Stomach smooth muscle (tissue), 2 donors: ENCODE measurements around the gene PSMA5.
A peak's percentile ranks its signal among the peaks of the same experiment; 100 is the strongest.
"Not testable (repeated sequence)": the region's sequence is repeated elsewhere in the genome, so short reads cannot be mapped to it uniquely, and the experiment has no call there.

Source experiments
- H3K27ac ChIP-seq: one replicate; pipeline ENCODE4 v1.7.0; 2013; ENCODE audit warnings: mild to moderate bottlenecking, low read length, inconsistent platforms
- H3K27me3 ChIP-seq, 2 donors: one replicate each; pipeline ENCODE4 v1.7.0; 2013; ENCODE audit warnings: low read length in 2 of 2; ENCODE audit not compliant: insufficient read depth in 2 of 2, control insufficient read depth in 1 of 2
- H3K36me3 ChIP-seq, 2 donors: one replicate each; pipeline ENCODE4 v1.7.0; 2013; ENCODE audit warnings: low read length in 2 of 2; ENCODE audit not compliant: control insufficient read depth in 2 of 2, insufficient read depth in 2 of 2
- H3K4me1 ChIP-seq: one replicate; pipeline ENCODE4 v1.7.0; 2013; ENCODE audit warnings: low read length; ENCODE audit not compliant: control insufficient read depth, insufficient read depth
- H3K4me3 ChIP-seq, 2 donors: one replicate each; pipeline ENCODE4 v1.7.0; 2013; ENCODE audit warnings: low read length in 2 of 2
- H3K9ac ChIP-seq, 2 donors: one replicate each; pipeline ENCODE4 v1.7.0; 2013; ENCODE audit warnings: low read length in 2 of 2, mild to moderate bottlenecking in 1 of 2
- H3K9me3 ChIP-seq, 2 donors: one replicate each; pipeline ENCODE4 v1.7.0; 2013; ENCODE audit warnings: low read length in 2 of 2; ENCODE audit not compliant: control insufficient read depth in 2 of 2
- donor health status: healthy.
- donor health status: Pancreatic carcinoma.

PSMA5 gene

DNA sequence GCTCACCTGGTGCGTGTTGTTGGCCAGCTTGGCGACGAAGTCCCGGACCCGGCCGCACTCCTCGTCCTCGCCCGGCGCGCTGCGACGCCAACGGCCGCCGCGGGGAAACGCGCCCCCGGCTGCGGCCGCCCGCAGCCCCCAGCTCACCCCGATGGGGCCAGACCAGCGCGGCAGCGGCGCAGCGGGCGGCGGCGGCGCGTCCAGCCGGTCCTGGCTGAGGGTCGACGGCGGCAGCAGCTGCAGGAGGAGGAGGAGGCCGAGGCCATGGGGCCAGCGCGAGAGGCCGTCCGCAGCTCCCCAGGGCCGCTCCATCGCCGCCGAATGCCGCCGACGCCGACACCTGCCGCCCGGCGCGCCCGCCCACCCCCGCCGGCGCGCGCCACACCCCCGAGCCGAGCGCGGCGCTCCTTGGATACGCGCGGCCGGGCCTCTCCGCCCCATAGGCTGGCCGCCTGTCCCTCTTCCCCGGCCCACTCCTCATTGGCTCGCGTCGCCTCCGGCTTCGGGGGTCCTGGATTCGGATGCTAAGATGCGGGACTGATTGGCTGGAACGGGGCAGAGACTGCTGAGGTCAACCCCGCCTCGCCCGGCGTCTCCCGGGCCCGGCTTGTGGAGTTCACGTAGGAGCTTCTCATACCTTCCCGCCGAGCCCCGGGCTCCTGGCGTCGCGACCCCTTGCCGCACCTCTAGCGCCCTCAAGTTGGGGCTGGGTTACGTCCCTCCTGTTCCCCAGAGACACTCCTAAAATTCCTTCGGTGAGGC, 28.5 kb downstream of the PSMA5 start, which contains the start of gene SORT1:
TSS of gene SORT1 (minus strand) at position 338 of the 762 bp plus-strand sequence. CDS start at position 312, 26 bp downstream.
- H3K4me1 ChIP-seq = peaks cover 19% of the 10 kb centered on the region
- H3K9ac ChIP-seq = peak within 1 kb of the TSS; percentile 69 to 84
- H3K36me3 ChIP-seq = peaks cover 3 to 9% of the 10 kb centered on the region in 2 donors
- no peaks in the 10 kb centered on the region for H3K27me3 ChIP-seq
- peak within 1 kb of the TSS; percentile 77 to 81 for H3K4me3 ChIP-seq
- H3K27ac ChIP-seq = peak within 1 kb of the TSS; percentile 73
- H3K9me3 ChIP-seq = no peaks in the 10 kb centered on the region

DNA sequence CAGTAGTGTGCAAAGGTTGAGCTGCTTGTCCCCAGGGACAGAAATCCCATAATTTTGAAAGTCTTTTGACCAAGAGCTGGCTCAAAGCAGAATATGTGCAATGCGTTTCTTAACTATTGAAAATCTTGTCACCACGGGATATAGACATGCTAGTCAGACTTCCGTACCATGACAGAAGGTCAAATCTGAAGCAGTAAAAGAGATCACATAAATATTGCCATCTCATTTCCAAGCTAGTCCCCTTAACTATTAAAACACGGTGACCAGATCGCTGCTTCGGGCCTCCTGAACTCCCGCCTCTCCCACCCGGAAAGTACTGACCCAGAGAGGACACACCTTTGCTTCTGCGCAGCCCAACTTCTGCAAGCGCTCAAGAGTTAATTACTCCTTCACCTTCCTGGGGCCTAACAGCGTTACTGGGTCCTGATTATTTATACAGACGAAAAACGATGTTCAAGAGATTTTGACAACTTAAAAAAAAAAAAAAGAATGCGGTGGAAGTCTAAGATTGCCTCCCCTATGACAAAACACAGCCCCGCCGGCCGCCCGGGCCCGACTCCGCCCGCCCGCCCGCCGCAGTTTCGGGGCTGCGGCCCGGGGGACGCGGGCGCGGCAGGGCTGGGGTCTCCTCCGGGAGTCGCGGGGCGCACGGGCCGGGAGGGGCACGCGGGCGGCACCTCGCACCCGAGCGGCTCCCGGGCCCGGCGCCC, 29.2 kb downstream of the PSMA5 start:
- Histone ChIP-seq H3K4me1 (peaks cover 26% of the 10 kb centered on the region), H3K27me3 (no peaks in the 10 kb centered on the region), H3K27ac (peak overlapping the region; percentile 64), H3K9ac (peak overlapping the region; percentile 69 to 84), H3K9me3 (no peaks in the 10 kb centered on the region), H3K36me3 (peaks cover 3 to 8% of the 10 kb centered on the region in 2 donors), H3K4me3 (peak overlapping the region; percentile 77 to 81)

DNA sequence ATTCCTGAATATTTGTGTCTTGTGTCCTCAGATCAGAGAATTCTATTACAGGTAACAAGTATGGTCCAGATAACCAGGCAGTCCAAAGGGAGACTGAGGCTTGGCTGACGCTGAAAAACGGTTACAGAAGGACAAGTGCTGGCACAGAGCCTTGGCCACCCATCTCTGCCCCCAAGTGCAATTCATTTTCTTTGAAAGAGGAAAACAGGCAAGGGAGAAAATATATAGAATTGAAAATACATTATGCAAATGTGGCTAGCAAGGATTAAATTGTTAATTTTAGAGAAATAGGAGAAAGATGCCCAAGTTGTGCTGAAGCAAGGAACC, 29.8 kb downstream of the PSMA5 start:
- Histone ChIP-seq H3K4me1 (peaks cover 31% of the 10 kb centered on the region), H3K27ac (peak overlapping the region; percentile 64)

DNA sequence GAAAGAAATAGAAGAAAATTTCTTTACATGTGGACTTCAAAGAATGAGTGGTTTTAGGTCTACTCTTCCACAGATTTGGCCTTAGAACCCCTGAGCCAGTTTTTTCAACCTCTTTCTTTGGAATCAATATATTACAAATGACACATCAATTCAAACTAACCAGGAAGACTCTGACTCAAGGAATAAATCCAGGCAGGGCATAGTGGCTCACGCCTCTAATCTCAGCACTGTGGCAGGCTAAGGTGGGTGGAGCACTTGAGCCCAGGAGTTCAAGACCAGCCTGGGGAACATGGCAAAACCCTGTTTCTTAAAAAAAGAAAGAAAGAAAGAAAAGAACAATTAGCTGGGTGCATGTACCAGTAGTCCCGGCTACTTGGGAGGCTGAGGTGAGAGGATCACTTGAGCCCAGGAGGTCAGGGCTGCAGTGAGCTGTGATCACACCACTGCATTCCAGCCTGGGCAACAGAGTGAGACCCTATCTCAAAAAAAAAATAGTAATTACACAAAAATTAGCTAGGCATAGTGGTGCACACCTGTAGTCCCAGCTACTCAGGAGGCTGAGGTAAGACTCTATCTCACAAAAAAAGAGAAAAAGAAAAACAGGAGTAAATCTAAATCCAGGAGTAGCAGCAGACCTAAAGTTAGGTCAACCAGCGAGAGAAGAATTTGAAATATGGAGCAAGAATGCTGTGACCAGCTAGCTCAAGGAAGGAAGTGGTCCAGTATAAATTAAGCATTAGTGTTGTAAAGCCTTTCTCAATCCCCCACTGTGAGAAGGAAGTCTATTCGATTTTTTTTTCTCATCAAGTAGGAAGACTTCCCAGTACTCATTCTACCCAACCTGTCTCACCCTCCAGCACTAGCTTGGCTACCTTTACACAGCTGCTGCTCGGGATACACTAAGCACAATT, 30.4 kb downstream of the PSMA5 start:
- no peaks in the 10 kb centered on the region for H3K27me3 ChIP-seq
- no peaks in the 10 kb centered on the region for H3K9me3 ChIP-seq
- H3K9ac ChIP-seq = peak overlapping the region; percentile 69 to 84
- H3K27ac ChIP-seq = peak overlapping the region; percentile 64
- H3K4me1 ChIP-seq = peaks cover 33% of the 10 kb centered on the region
- H3K36me3 ChIP-seq = no peaks in the 10 kb centered on the region
- peak overlapping the region; percentile 77 to 81 for H3K4me3 ChIP-seq

More for the DNA sequence above, 29.8 kb downstream of the PSMA5 start:
- Histone ChIP-seq H3K9ac (peak overlapping the region; percentile 69 to 84), H3K9me3 (no peaks in the 10 kb centered on the region), H3K27me3 (no peaks in the 10 kb centered on the region), H3K4me3 (peak overlapping the region; percentile 77 to 81), H3K36me3 (peaks cover 0 to 5% of the 10 kb centered on the region in 2 donors)

DNA sequence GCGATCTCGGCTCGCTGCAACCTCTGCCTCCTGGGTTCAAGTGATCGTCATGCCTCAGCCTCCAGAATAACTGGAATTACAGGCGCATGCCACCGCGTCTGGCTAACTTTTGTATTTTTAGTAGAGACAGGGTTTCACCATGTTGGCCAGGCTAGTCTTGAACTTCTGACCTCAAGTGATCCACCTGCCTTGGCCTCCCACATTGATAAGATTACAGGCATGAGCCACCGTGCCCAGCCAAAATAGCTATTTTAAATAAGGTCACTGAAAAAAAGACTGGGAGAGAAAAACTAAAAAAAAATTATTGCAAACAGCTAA, 31.0 kb downstream of the PSMA5 start:
- not testable (repeated sequence) for H3K36me3 ChIP-seq, H3K27me3 ChIP-seq, H3K9ac ChIP-seq, H3K9me3 ChIP-seq
- peak overlapping the region in 1 of 2 donors; percentile 35 for H3K4me3 ChIP-seq
- peak overlapping the region; percentile 64 for H3K27ac ChIP-seq
- peaks cover 35% of the 10 kb centered on the region for H3K4me1 ChIP-seq

DNA sequence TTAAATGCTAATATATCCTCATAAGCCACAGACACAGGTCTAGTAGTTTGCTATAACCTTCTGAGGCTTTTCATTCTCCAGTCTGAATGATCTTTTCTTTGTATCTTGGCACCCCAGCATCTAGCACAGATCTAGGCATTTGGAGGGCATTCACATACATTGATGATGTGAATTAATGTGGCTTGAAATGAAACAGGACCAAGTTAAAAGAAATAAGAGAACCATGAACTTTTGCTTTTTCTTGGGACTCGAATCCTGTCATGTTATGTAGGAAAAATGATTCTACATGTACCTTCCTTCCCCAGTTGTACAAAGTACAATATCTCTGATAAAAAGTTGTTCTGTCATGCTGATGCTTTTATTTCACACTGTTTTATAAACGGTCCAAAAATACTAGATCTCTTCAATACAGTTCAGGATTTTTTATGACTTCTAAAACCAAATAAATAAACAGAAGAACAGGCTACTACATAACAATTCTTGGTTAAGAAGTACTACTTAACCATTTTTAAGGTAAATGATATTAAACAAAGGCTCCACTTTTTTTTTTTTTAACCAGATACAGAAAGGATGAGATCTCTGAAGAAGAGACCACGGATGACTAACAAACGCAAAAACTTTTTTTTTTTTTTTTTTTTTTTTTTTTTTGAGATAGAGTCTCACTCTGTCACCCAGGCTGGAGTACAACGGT, 31.5 kb downstream of the PSMA5 start:
- H3K4me3 ChIP-seq = peak overlapping the region; percentile 8 to 36
- peak overlapping the region; percentile 22 to 58 for H3K9ac ChIP-seq
- no peaks in the 10 kb centered on the region for H3K9me3 ChIP-seq
- peaks cover 40% of the 10 kb centered on the region for H3K4me1 ChIP-seq
- no peaks in the 10 kb centered on the region for H3K36me3 ChIP-seq
- no peaks in the 10 kb centered on the region for H3K27me3 ChIP-seq
- peak overlapping the region; percentile 64 for H3K27ac ChIP-seq

DNA sequence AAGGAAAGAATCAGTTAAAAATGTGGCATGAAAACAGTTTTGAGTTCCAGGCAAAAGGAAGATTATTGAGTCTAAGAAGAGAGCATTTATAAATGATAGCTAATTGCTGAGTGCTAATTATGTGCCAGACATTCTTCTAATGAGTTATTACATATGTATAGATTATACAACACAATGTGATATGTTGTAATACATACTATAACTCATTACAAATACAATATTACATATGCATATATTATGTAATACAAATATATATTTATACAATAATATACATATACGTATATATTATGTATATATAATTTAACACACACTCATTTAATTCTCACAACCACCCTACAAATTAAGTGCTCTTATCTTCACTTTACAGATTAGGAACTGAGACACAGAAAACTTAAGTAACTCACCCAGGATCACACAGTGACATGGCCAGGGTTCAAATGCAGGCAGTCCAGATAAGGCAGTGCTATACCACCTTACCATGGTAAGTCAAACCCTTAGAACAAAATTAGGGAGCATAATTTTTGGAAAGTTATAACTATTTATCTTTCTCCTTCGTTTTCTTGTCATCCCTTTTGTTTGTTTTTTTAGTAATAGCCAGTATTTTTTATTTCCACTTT, 32.5 kb downstream of the PSMA5 start:
- H3K27ac ChIP-seq = peak overlapping the region; percentile 87

DNA sequence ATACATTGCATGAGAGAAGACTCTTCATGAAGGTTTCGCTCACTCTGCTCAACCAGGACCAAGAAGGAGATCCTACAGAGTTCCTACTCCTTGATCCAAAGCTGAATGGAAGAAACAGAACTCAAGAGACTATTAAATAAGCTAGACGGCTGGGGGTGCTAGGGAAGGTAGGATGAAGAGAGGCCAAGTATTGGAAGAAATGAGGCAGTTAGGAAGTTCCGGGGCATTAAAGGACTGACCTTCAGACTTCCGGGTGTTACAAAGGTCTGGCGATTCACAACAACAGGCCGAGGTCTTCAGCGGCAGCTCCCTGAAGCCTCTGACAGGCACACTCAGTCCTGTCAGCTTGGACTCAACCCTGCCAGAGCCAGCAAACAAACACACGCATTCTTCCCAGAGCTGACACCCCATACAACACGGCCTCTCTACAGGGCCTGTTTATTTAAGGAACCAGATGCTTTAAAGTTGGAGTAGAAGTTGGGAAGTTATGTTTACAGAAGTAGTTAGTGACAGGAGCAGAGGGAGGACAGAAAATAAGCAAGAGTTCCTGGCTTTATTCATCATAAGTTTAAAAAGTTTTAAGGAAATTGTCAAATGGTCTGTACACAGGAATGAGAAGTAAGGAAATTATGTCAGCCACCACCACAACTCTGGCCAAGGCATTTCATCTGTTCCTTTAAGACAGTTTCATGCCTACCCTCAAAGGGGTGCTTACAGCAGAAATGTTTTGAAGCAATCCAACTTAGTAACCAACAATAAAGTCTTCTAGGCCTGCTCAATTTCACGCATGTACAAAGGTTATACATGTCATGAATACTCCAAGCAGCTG, 33.2 kb downstream of the PSMA5 start:
- Histone ChIP-seq H3K27me3 (no peaks in the 10 kb centered on the region), H3K4me1 (peaks cover 48% of the 10 kb centered on the region), H3K36me3 (no peaks in the 10 kb centered on the region), H3K9ac (peak overlapping the region; percentile 63 to 68), H3K9me3 (no peaks in the 10 kb centered on the region), H3K27ac (peak overlapping the region; percentile 87), H3K4me3 (peak overlapping the region; percentile 50 to 64)

More for the DNA sequence above, 32.5 kb downstream of the PSMA5 start:
- H3K36me3 ChIP-seq = no peaks in the 10 kb centered on the region
- no peaks in the 10 kb centered on the region for H3K9me3 ChIP-seq
- no peaks in the 10 kb centered on the region for H3K27me3 ChIP-seq
- peak overlapping the region; percentile 48 to 68 for H3K9ac ChIP-seq
- H3K4me1 ChIP-seq = peaks cover 49% of the 10 kb centered on the region
- H3K4me3 ChIP-seq = peak overlapping the region; percentile 50 to 64

DNA sequence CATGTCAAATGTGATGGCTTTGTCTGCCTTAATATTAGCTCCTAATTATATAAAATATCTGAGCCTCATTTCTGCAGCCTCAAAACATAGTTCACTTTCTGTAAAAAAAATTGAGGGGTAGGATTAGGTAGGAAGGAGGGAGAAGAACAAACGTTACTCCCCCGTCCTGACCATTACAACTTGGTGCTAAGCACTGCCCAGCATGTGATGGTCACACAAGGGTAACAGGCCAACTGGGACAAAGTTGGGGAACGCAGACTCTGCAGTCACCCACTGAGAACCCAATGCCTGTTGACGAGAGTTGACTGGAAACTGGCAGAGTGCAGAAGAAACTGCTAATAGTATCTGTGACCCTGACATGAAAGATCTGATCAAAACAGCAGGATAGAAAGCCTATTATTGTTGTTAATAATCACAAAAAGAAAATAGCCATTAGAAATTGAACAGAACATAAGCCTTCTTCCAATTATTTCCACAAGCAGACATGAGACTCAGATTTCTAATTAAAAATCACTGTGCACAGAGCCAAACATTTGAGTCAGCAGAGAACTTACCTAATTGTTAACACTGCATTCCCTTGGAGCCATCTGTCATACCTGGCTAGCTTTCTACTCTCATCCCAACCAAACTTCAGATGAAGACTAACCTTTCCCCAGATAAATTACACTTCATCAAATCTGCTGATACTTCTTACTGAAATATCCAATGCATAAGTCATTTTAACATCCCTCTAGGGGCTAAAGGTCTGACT, 34.0 kb downstream of the PSMA5 start:
- peak overlapping the region; percentile 50 to 64 for H3K4me3 ChIP-seq
- H3K9me3 ChIP-seq = no peaks in the 10 kb centered on the region
- H3K27me3 ChIP-seq = no peaks in the 10 kb centered on the region
- peaks cover 49% of the 10 kb centered on the region for H3K4me1 ChIP-seq
- H3K36me3 ChIP-seq = no peaks in the 10 kb centered on the region
- H3K9ac ChIP-seq = peak overlapping the region; percentile 21 to 68
- H3K27ac ChIP-seq = peak overlapping the region; percentile 87
